Parathyroid adenoma (tissue), 2 donors: Measurements from ENCODE around the gene MYBPC3.

Experiments
- H2AFZ ChIP-seq: fragments of 300-600 bp; sonication (generic); one replicate; pipeline ENCODE4 v1.7.0; 2017; ENCODE audit warnings: antibody characterized with exemption, mild to moderate bottlenecking
- H3K27ac ChIP-seq: fragments of 300-600 bp; sonication (generic); one replicate; pipeline ENCODE4 v1.7.0; 2017
- H3K27me3 ChIP-seq: fragments of 300-600 bp; sonication (generic); one replicate; pipeline ENCODE4 v1.7.0; 2017; ENCODE audit warnings: low read length; ENCODE audit not compliant: control insufficient read depth, insufficient read depth
- H3K36me3 ChIP-seq: fragments of 300-600 bp; sonication (generic); one replicate; pipeline ENCODE4 v1.7.0; 2017; ENCODE audit warnings: low read length; ENCODE audit not compliant: control insufficient read depth, insufficient read depth
- H3K4me1 ChIP-seq: fragments of 300-600 bp; sonication (generic); one replicate; pipeline ENCODE4 v1.7.0; 2017; ENCODE audit warnings: control low read depth
- H3K4me2 ChIP-seq: fragments of 300-600 bp; sonication (generic); one replicate; pipeline ENCODE4 v1.7.0; 2017; ENCODE audit warnings: low read length
- H3K4me3 ChIP-seq: fragments of 300-600 bp; sonication (generic); one replicate; pipeline ENCODE4 v1.7.0; 2017; ENCODE audit warnings: low read depth, low read length
- H3K79me2 ChIP-seq: fragments of 300-600 bp; sonication (generic); one replicate; pipeline ENCODE4 v1.7.0; 2017; ENCODE audit warnings: control low read depth
- H3K9ac ChIP-seq: fragments of 300-600 bp; sonication (generic); one replicate; pipeline ENCODE4 v1.7.0; 2017; ENCODE audit warnings: mild to moderate bottlenecking
- H3K9me3 ChIP-seq: fragments of 300-600 bp; sonication (generic); one replicate; pipeline ENCODE4 v1.7.0; 2017; ENCODE audit warnings: low read length; ENCODE audit not compliant: control insufficient read depth
- CTCF ChIP-seq: fragments of 300-600 bp; sonication (generic); IDR thresholded peaks from one replicate; pipeline ENCODE4 v1.7.0; 2017; ENCODE audit warnings: antibody characterized with exemption, mild to moderate bottlenecking
- donor health status: primary hyperparathyroidism.

The MYBPC3 gene

GRCh38 chr11:47378836-47379170 lies 26.3 kb upstream of the MYBPC3 start:
- Histone ChIP-seq H2AFZ (no peak overlapping the region), H3K9me3 (no peaks in the 10 kb centered on the region), H3K27me3 (no peaks in the 10 kb centered on the region), H3K4me2 (no peak overlapping the region), H3K4me3 (no peak overlapping the region), H3K79me2 (no peaks in the 10 kb centered on the region), H3K4me1 (no peaks in the 10 kb centered on the region), H3K27ac (no peak overlapping the region), H3K36me3 (no peaks in the 10 kb centered on the region), H3K9ac (no peak overlapping the region)
- TF ChIP-seq CTCF, result no peak

- TF ChIP-seq CTCF, result no peak
- H3K4me3 ChIP-seq, result no peak within 1 kb of the TSS
- H3K9ac ChIP-seq, result no peak within 1 kb of the TSS
Measured at GRCh38 chr11:47378010-47378835, 25.7 kb upstream of the MYBPC3 start, which contains the start of gene SPI1. Gene SPI1 (minus strand): TSS chr11:47378547. CDS start chr11:47378353, 194 bp downstream.

GRCh38 chr11:47377571-47378009 lies 25.1 kb upstream of the MYBPC3 start:
- H3K9ac ChIP-seq, result no peak overlapping the region

More at GRCh38 chr11:47378010-47378835, 25.7 kb upstream of the MYBPC3 start, which contains the start of gene SPI1:
- Histone ChIP-seq H3K9me3 (no peaks in the 10 kb centered on the region), H3K27me3 (no peaks in the 10 kb centered on the region), H3K4me1 (no peaks in the 10 kb centered on the region), H3K36me3 (no peaks in the 10 kb centered on the region), H3K4me2 (no peak within 1 kb of the TSS), H3K79me2 (no peaks in the 10 kb centered on the region), H3K27ac (peak within 1 kb of the TSS; percentile 24), H2AFZ (no peak within 1 kb of the TSS)

GRCh38 chr11:47376525-47377371 lies 24.2 kb upstream of the MYBPC3 start:
- no peaks in the 10 kb centered on the region for H3K27me3 ChIP-seq
- H3K9me3 ChIP-seq, result no peaks in the 10 kb centered on the region
- TF ChIP-seq CTCF, result no peak
- no peak overlapping the region for H3K27ac ChIP-seq
- no peaks in the 10 kb centered on the region for H3K4me1 ChIP-seq
- H3K79me2 ChIP-seq, result no peaks in the 10 kb centered on the region
- H3K36me3 ChIP-seq, result no peaks in the 10 kb centered on the region
- no peak overlapping the region for H3K4me2 ChIP-seq
- H3K4me3 ChIP-seq, result no peak overlapping the region
- H3K9ac ChIP-seq, result no peak overlapping the region
- no peak overlapping the region for H2AFZ ChIP-seq

More at GRCh38 chr11:47377571-47378009, 25.1 kb upstream of the MYBPC3 start:
- H3K79me2 ChIP-seq, result no peaks in the 10 kb centered on the region
- no peak for TF ChIP-seq CTCF
- no peak overlapping the region for H3K4me3 ChIP-seq
- no peaks in the 10 kb centered on the region for H3K4me1 ChIP-seq
- no peak overlapping the region for H2AFZ ChIP-seq
- no peaks in the 10 kb centered on the region for H3K9me3 ChIP-seq
- no peaks in the 10 kb centered on the region for H3K36me3 ChIP-seq
- H3K27me3 ChIP-seq, result no peaks in the 10 kb centered on the region
- no peak overlapping the region for H3K4me2 ChIP-seq
- peak overlapping the region; percentile 24 for H3K27ac ChIP-seq
